ENCODE results near the gene PSD2.

PSD2 gene

GRCh38 chr5:139828207-139828895 is 32.7 kb downstream of the PSD2 start:
- no peak for DNase-seq (ENCODE audit: extremely low spot score)
- CTCF ChIA-PET = interaction anchor here (1.5 kb wide), 1 partner anchor 53 kb away, joined by 3 read pairs; no protein-coding TSS in a partner anchor
- TF ChIP-seq, protein P1, sequence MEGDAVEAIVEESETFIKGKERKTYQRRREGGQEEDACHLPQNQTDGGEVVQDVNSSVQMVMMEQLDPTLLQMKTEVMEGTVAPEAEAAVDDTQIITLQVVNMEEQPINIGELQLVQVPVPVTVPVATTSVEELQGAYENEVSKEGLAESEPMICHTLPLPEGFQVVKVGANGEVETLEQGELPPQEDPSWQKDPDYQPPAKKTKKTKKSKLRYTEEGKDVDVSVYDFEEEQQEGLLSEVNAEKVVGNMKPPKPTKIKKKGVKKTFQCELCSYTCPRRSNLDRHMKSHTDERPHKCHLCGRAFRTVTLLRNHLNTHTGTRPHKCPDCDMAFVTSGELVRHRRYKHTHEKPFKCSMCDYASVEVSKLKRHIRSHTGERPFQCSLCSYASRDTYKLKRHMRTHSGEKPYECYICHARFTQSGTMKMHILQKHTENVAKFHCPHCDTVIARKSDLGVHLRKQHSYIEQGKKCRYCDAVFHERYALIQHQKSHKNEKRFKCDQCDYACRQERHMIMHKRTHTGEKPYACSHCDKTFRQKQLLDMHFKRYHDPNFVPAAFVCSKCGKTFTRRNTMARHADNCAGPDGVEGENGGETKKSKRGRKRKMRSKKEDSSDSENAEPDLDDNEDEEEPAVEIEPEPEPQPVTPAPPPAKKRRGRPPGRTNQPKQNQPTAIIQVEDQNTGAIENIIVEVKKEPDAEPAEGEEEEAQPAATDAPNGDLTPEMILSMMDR (IDR thresholded peaks at IDR 0.05; ENCODE audit: control extremely low read depth, extremely low read depth, low read depth, missing control alignments) = no peak
- POLR2A ChIA-PET = no interaction called here

GRCh38 chr5:139829471-139829870 is 33.9 kb downstream of the PSD2 start:
- CTCF ChIA-PET = no interaction called here
- DNase-seq (ENCODE audit: extremely low spot score) = no peak
- TF ChIP-seq, protein P1 (IDR thresholded peaks at IDR 0.05; ENCODE audit: control extremely low read depth, extremely low read depth, low read depth, missing control alignments) = no peak
- POLR2A ChIA-PET = no interaction called here

GRCh38 chr5:139831624-139832023 is 36.0 kb downstream of the PSD2 start:
- TF ChIP-seq, protein P1 (IDR thresholded peaks at IDR 0.05; ENCODE audit: control extremely low read depth, extremely low read depth, low read depth, missing control alignments) = no peak
- ChIA-PET POLR2A (no interaction called here), CTCF (interaction anchor here (0.7 to 1.3 kb wide), 3 partner anchors 10 to 137 kb away, joined by 3 to 4 read pairs (median 4); no protein-coding TSS in a partner anchor)
- DNase-seq (ENCODE audit: extremely low spot score) = no peak

DNA sequence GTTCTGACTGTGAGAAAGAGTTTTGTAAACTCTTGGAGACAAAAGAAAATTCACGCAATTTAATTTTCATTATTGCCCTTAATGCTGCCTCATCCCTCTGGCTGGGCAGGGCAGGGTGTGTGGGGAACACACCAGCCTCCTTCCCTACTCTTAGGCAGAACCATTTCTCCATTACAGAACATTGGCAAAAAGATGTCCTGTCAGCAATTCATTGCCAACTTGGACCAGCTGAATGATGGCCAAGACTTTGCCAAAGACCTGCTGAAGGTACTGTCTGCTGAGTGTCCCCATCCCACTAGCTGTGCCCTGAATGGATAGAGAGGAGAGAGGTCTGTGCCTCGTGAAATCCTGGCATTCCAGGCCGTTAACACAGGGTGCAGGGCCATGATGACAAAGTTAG is 37.9 kb downstream of the PSD2 start:
- CTCF ChIA-PET = interaction anchor here (0.8 to 1.9 kb wide), 5 partner anchors 12 to 135 kb away, joined by 3 to 6 read pairs (median 4); no protein-coding TSS in a partner anchor
- POLR2A ChIA-PET = no interaction called here
- TF ChIP-seq, protein P1 (IDR thresholded peaks at IDR 0.05; ENCODE audit: control extremely low read depth, extremely low read depth, low read depth, missing control alignments) = no peak
- DNase-seq (ENCODE audit: extremely low spot score) = no peak

DNA sequence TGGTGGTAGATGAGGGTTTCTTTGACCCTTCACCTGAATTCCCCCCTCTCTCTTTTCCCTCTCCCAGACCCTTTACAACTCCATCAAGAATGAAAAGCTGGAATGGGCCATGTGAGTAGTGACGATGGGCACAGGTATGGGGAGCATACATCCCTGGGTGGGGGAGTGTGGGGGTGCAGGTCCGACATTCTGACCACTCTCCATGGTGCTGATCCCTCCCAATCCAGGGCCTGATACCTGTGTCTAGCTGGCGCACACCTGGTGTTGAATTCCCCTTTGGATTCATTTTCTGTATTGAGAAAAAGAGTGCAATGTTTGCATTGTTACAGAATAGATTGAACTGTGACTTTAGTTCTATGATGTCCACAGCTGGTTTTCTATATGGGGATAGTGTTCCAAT is 40.0 kb downstream of the PSD2 start:
- CTCF ChIA-PET = no interaction called here

DNA sequence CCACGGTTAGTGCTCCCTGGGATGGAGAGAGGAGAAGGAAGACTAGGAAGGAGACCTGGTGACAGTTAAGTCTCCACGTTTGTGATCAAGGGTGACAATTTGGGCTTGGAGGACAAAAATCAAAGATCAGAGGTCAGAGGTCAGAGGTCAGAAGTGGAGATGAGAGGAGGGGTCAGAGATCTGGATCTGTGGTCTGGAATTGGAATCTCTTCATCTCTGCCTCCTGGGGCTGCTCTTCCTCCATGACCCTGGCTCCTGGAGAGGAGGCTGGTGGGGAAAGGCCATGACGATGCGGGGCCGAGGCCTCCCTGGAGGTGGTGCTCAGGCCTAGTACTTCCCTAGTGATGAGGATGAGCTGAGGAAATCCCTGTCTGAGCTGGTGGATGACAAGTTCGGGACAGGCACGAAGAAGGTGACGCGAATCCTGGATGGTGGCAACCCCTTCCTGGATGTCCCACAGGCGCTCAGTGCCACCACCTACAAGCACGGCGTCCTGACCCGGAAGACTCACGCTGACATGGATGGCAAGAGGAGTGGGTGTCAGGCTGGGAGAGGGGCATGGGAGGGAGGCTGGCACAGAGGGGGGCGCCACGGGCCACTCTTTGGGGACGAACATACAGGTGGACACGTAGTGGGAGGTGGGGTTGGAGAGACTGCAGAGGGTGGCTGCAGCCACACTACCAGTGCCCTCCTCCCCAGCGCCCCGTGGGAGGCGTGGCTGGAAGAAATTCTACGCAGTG is 41.0 kb downstream of the PSD2 start:
- ChIA-PET POLR2A (no interaction called here), CTCF (interaction anchor here (1.1 to 1.6 kb wide), 3 partner anchors 10 to 132 kb away, joined by 3 to 5 read pairs (median 3); no protein-coding TSS in a partner anchor)

More for the DNA sequence above, 40.0 kb downstream of the PSD2 start:
- POLR2A ChIA-PET = no interaction called here
- TF ChIP-seq, protein P1 (IDR thresholded peaks at IDR 0.05; ENCODE audit: control extremely low read depth, extremely low read depth, low read depth, missing control alignments) = no peak
- no peak for DNase-seq (ENCODE audit: extremely low spot score)

More for the DNA sequence above, 41.0 kb downstream of the PSD2 start:
- TF ChIP-seq, protein P1 (IDR thresholded peaks at IDR 0.05; ENCODE audit: control extremely low read depth, extremely low read depth, low read depth, missing control alignments) = no peak
- no peak for DNase-seq (ENCODE audit: extremely low spot score)

Data from GM10248 (cell line).